HG03280 (cell line): ENCODE results near the gene FAM110A.
"Not testable (repeated sequence)": the region's sequence is repeated elsewhere in the genome, so short reads cannot be mapped to it uniquely, and the experiment has no call there.

Experiments
- ATAC-seq: cut with Tn5 transposase; IDR thresholded peaks from one replicate; pipeline ENCODE4 v1.9.1; 2021; ENCODE audit warnings: mild to moderate bottlenecking, moderate library complexity; ENCODE audit not compliant: unreplicated experiment

Gene FAM110A

DNA sequence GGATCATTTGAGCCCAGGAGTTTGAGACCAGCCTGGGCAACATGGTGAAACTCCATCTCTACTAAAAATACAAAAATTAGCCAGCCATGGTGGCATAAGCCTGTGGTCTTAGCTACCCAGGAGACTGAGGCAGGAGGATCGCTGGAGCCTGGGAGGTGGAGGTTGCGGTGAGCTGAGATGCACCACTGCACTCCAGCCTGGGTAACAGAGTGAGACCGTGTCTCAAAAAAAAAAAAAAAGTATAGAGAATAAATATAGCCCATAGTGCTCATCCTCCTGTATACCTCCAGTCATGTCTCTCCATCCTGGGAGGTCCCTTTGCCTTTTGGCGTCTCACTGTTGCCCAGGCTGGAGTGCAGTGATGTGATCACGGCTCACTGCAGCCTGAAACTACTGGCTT is 58.9 kb downstream of the FAM110A start:
- ATAC-seq = not testable (repeated sequence)
